Endothelial cell of umbilical vein (primary cell): ENCODE measurements around the gene VWA8. TPM values are rescaled to one million over a fixed set of nuclear protein-coding genes. Genes with fewer than 3 reads are reported as not detected.

ENCODE experiments used
- BruUV-seq: library from RNA; stranded (reverse); fragments of 400-500 nt; replicated peaks from 2 replicates; lab custom pipeline; 2021; lab: Mats Ljungman, UMichigan
- CTCF ChIA-PET: fragments of 300-600, 350-600 bp; sonication (Branson Sonifier 250); formaldehyde crosslinking; loops from one replicate; lab custom pipeline; 2021; ENCODE audit warnings: antibody characterized with exemption, inconsistent platforms; lab: Charles Lee
- POLR2A ChIA-PET: fragments of 300-600, 350-600 bp; sonication (Branson Sonifier 250); formaldehyde crosslinking; loops from one replicate; lab custom pipeline; 2021; ENCODE audit warnings: antibody characterized with exemption, inconsistent platforms; lab: Charles Lee
- DNase-seq: peaks from one replicate; pipeline ENCODE4 v3.0.0-alpha.2; 2011; ENCODE audit warnings: low read depth, low spot score
- FAIRE-seq: peaks from 2 replicates; lab custom pipeline; 2011; peaks lifted over from hg19 to GRCh38; lab: Jason Lieb, UNC
- H2AFZ ChIP-seq: 2 replicates; pipeline ENCODE4 v1.6.0; 2012; ENCODE audit warnings: low read depth, low read length, control low read depth, inconsistent platforms
- H3K27ac ChIP-seq: 2 replicates; pipeline ENCODE4 v1.5.1; 2011; ENCODE audit warnings: low read depth, mild to moderate bottlenecking, control low read depth, low read length, moderate library complexity; ENCODE audit not compliant: insufficient read depth
- H3K27me3 ChIP-seq, 2 experiments: 2 replicates each; pipeline versions ENCODE4 v1.6.0 to v1.6.1; 2011; ENCODE audit warnings: low read length in 2 of 2, mixed read lengths in 1 of 2; ENCODE audit not compliant: control insufficient read depth in 2 of 2, insufficient read depth in 2 of 2
- H3K36me3 ChIP-seq, 2 experiments: 2 replicates in 1 of 2; 3 replicates in 1 of 2; pipeline ENCODE4 v1.5.1; 2011; ENCODE audit warnings: low read length in 2 of 2, mild to moderate bottlenecking in 1 of 2, moderate library complexity in 1 of 2; ENCODE audit not compliant: control insufficient read depth in 2 of 2, insufficient read depth in 2 of 2; ENCODE audit errors: extremely low read depth in 1 of 2
- H3K4me1 ChIP-seq: 3 replicates; pipeline ENCODE4 v1.5.1; 2011; ENCODE audit warnings: mild to moderate bottlenecking, low read length; ENCODE audit not compliant: control insufficient read depth, insufficient read depth; ENCODE audit errors: extremely low read depth
- H3K4me2 ChIP-seq: 2 replicates; pipeline ENCODE4 v1.6.1; 2011; ENCODE audit warnings: low read length, control low read depth, mixed read lengths; ENCODE audit not compliant: insufficient read depth
- H3K4me3 ChIP-seq, 3 experiments: fragments of 200-600 bp in 1 of 3; sonication (generic), shearing (Covaris generic) in 1 of 3; replicated peaks in 1 of 3; 2 replicates each; pipeline ENCODE4 v1.5.1; 2011 to 2016; ENCODE audit warnings: control low read depth in 3 of 3, low read length in 3 of 3, mild to moderate bottlenecking in 2 of 3, inconsistent platforms in 1 of 3, low read depth in 1 of 3, moderate library complexity in 1 of 3; ENCODE audit not compliant: insufficient read depth in 1 of 3
- H3K79me2 ChIP-seq: 2 replicates; pipeline ENCODE4 v1.6.0; 2012; ENCODE audit warnings: low read length, inconsistent platforms; ENCODE audit not compliant: control insufficient read depth, insufficient read depth
- H3K9ac ChIP-seq: replicated peaks from 2 replicates; pipeline ENCODE3; 2011; ENCODE audit warnings: low read length, control low read depth; ENCODE audit not compliant: insufficient read depth; ENCODE audit errors: extremely low read depth
- H3K9me1 ChIP-seq: replicated peaks from 3 replicates; pipeline ENCODE4 v1.6.0; 2011; ENCODE audit warnings: mild to moderate bottlenecking, low read length; ENCODE audit not compliant: control insufficient read depth, insufficient read depth; ENCODE audit errors: extremely low read depth
- H3K9me3 ChIP-seq: replicated peaks from 2 replicates; pipeline ENCODE4 v1.5.1; 2012; ENCODE audit warnings: low read length, inconsistent platforms; ENCODE audit not compliant: control insufficient read depth, insufficient read depth
- H4K20me1 ChIP-seq: replicated peaks from 2 replicates; pipeline ENCODE3; 2011; ENCODE audit warnings: mild to moderate bottlenecking, low read length; ENCODE audit not compliant: control insufficient read depth, insufficient read depth; ENCODE audit errors: extremely low read depth
- CTCF ChIP-seq, 2 donors: IDR thresholded peaks; 1 replicate in 1 of 2; 2 replicates in 1 of 2; pipeline ENCODE4 v1.5.1; 2011; ENCODE audit warnings: low read length in 2 of 2, mild to moderate bottlenecking in 2 of 2, moderate library complexity in 2 of 2, control low read depth in 1 of 2, inconsistent platforms in 1 of 2, low read depth in 1 of 2; ENCODE audit not compliant: insufficient read depth in 1 of 2; ENCODE audit errors: extremely low read depth in 1 of 2
- EZH2 ChIP-seq: IDR thresholded peaks from 2 replicates; pipeline ENCODE4 v1.6.1; 2012; ENCODE audit warnings: borderline replicate concordance, low read depth, mild to moderate bottlenecking, moderate library complexity, low read length, inconsistent platforms; ENCODE audit not compliant: severe bottlenecking
- FOS ChIP-seq: IDR thresholded peaks from 2 replicates; pipeline ENCODE4 v1.6.1; 2011; ENCODE audit warnings: mild to moderate bottlenecking, low read length, moderate library complexity, borderline replicate concordance; ENCODE audit not compliant: insufficient read depth
- GATA2 ChIP-seq: IDR thresholded peaks from 2 replicates; pipeline ENCODE4 v1.7.0; 2011; ENCODE audit warnings: low read depth, mild to moderate bottlenecking, moderate library complexity, mixed read lengths, low read length; ENCODE audit not compliant: insufficient read length, insufficient read depth
- JUN ChIP-seq: IDR thresholded peaks from 2 replicates; pipeline ENCODE4 v1.6.1; 2011; ENCODE audit warnings: borderline replicate concordance, low read depth; ENCODE audit not compliant: insufficient read length, insufficient read depth
- MAX ChIP-seq: IDR thresholded peaks from 2 replicates; pipeline ENCODE4 v1.6.1; 2011; ENCODE audit not compliant: insufficient read depth, insufficient read length
- MYC ChIP-seq: IDR thresholded peaks from one replicate; pipeline ENCODE4 v1.6.1; 2011; ENCODE audit warnings: mild to moderate bottlenecking, low read depth, low read length
- POLR2A ChIP-seq: IDR thresholded peaks from 2 replicates; pipeline ENCODE4 v1.6.1; 2012; ENCODE audit warnings: low read depth, mild to moderate bottlenecking, control low read depth, low read length
- POLR2AphosphoS5 ChIP-seq: IDR thresholded peaks from 2 replicates; pipeline ENCODE4 v1.6.1; 2012; ENCODE audit warnings: low read depth, mild to moderate bottlenecking, control low read depth, low read length, moderate library complexity; ENCODE audit not compliant: insufficient read depth
- dilution Hi-C: fragments of 300-500 bp; cut with MboI; formaldehyde crosslinking; loops from one replicate; pipeline ENCODE4 v1.15.0; 2019; ENCODE audit warnings: low sequenced_read_pairs; ENCODE audit not compliant: extremely low pct_ligation_motif_present
- intact Hi-C: fragments of 100-400 bp; cut with micrococcal nuclease; formaldehyde crosslinking; loops from one replicate; pipeline ENCODE4 v1.10.0; 2022
- polyA plus RNA-seq, 4 experiments: library from polyadenylated mRNA; depleted of rRNA in 3 of 4; stranded (reverse) in 3 of 4; unstranded in 1 of 4; fragments of >200 nt; gene quantifications; 2 replicates each; pipeline versions ENCODE4 v1.2.1 to v1.2.3, GENCODE V29; 2011 to 2012; ENCODE audit warnings: missing spikeins in 1 of 4
- total RNA-seq: library from RNA; stranded (reverse); gene quantifications from 2 replicates; pipeline ENCODE4 v1.2.3, GENCODE V29; 2021

VWA8 gene
- total and polyA plus RNA-seq, 2 donors (not counting 3 experiments of a cell fraction or from before 2014, with no cell fraction given): 2.9 to 11.3 TPM

- H2AFZ ChIP-seq: no peak overlapping the region
- CTCF ChIA-PET: no interaction called here
- H3K27ac ChIP-seq: no peak overlapping the region
- no peak overlapping the region for H3K9ac ChIP-seq
- no peak for FAIRE-seq
- no peak for DNase-seq
- no peaks in the 10 kb centered on the region for H3K27me3 ChIP-seq
- H3K9me3 ChIP-seq: no peaks in the 10 kb centered on the region
- no peaks in the 10 kb centered on the region for H3K9me1 ChIP-seq
- TF ChIP-seq GATA2: no peak
- no peak for TF ChIP-seq MYC
- TF ChIP-seq CTCF (IDR thresholded peaks at IDR 0.05; ENCODE audit: extremely low read depth in 1 of 2, insufficient read depth in 1 of 2, low read depth in 1 of 2, low read length in 2 of 2): no peak
- TF ChIP-seq POLR2A: no peak
- TF ChIP-seq FOS: no peak
- TF ChIP-seq JUN: no peak
- TF ChIP-seq MAX: no peak
- TF ChIP-seq EZH2: no peak
- no peak for TF ChIP-seq POLR2AphosphoS5
- H3K79me2 ChIP-seq: no peaks in the 10 kb centered on the region
- dilution Hi-C loops (no loop called here), intact Hi-C loops (loop anchor here (5.0 kb wide), 1 partner anchor 219 kb away; no protein-coding TSS in a partner anchor)
- no TSS peak for BruUV-seq
- POLR2A ChIA-PET: no interaction called here
- no peaks in the 10 kb centered on the region for H4K20me1 ChIP-seq
- no peaks in the 10 kb centered on the region for H3K36me3 ChIP-seq
- no peak overlapping the region for H3K4me2 ChIP-seq
- H3K4me1 ChIP-seq: peaks cover 25% of the 10 kb centered on the region
- H3K4me3 ChIP-seq: no peak overlapping the region
These were observed 137.4 kb downstream of the VWA8 start for GRCh38 chr13:41823476-41823875.
